Stimulated activated CD4-positive, alpha-beta T cell treated with anti-CD3 and anti-CD28 coated beads, Interleukin-1b, Interleukin-23, amount 100 ng/mL, for 48 hours (primary cell): ENCODE results near the gene RTN4RL2.
A peak's percentile ranks its signal among the peaks of the same experiment; 100 is the strongest.
"Not testable (repeated sequence)": the region's sequence is repeated elsewhere in the genome, so short reads cannot be mapped to it uniquely, and the experiment has no call there.

Source experiments
- DNase-seq: peaks from one replicate; pipeline ENCODE4 v3.0.0-alpha.2; 2020

The RTN4RL2 gene

DNA sequence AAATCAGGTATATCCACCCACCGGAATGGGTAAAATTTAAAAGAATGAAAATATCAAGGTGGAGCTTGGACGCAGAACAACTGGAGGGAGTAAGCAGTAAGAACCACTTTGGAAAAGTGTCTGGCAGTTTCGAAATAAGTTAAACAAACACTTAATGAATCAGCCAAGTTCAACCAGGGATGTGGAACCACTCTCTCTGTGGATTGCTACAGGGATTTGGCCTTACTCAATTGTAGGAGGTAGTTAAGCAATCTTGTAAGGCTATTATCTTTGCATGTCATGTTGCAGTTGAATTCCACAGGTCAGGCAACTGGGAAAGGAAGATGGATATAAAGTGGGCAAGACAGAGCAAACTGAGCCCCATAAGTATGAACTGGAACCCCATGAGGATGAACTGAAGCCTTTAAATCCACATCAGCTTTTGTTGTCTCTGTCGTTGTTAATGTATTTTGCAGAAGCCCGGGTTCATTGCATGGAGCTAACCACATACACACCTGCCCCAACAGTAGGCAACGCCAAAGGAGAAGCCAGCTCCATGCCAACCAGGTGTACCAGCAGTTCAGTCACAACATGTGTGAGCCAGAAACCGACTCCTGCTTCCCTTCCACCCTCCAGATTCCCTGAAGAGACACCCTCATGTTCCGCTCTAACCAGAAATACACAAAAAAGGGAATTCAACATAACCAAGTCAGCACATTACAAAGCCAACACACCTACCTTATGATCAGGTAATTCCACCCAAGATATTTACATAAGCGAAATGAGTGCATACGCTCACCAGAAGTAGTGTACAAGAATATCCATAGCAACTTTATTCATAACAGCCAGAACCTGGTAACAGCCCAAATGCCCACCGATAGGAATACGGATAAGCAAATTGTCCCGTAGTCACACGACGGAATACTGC is 25.4 kb upstream of the RTN4RL2 start:
- DNase-seq, result no peak

- DNase-seq, result no peak
Measured at GRCh38 chr11:57436031-57436430, 24.3 kb upstream of the RTN4RL2 start.

DNA sequence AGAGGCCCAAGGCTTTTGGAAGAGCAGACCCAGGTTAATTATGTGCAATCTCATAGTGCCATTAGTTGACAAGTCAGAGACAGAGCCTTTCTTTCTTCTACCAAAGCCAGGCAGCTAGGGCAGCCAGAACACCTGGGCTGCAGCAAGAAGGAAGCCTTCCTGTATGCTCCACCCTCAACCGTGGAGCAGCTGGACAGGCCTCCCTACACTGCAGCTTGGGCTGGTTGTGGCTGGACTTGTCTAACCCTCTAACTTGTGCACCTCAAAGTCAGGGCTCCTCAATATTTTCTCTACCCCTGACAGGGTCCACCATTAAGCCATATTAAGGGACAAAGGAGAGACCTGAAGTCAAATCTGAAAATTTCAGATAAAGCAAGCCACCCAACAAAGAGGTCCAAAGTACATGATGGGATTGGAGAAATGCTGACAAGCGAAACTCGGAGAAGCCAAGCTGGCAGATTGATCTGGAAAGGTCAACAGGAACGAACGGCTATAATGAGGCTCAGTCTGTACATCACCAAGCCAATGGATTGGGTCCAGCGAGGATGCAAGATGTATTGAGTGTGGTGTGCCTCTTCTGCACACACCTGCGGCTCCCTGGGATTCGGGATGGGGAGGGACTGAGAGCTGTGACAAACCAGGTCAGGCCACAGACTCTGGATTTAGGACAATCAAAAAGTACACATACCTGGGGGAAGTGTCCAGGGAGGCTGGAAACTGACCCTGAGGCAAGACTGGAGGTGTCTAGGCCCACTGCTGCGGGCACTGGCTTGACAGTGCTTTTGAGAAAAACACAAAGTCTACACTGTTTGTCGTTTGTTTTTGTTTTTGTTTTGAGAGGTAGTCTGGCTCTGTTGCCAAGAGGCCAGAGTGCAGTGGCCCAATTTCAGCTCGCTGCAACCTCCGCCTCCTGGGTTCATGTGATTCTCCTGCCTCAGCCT is 21.7 kb upstream of the RTN4RL2 start:
- DNase-seq, result no peak

GRCh38 chr11:57439786-57440185 is 20.5 kb upstream of the RTN4RL2 start:
- DNase-seq, result no peak

- DNase-seq, result no peak
Measured at GRCh38 chr11:57440744-57441414, 19.4 kb upstream of the RTN4RL2 start.

- no peak for DNase-seq
Measured at GRCh38 chr11:57444362-57445121, 15.8 kb upstream of the RTN4RL2 start.

DNA sequence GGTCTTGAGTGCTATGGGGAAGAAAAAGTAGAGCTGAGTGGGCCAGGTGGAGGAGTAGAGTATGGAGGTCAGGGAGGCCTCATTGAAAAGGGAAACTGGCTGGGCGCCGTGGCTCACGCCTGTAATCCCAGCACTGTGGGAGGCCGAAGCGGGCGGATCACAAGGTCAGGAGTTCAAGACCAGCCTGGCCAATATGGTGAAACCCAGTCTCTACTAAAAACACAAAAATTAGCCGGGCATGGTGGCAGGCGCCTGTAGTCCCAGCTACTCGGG is 15.3 kb upstream of the RTN4RL2 start:
- not testable (repeated sequence) for DNase-seq

DNA sequence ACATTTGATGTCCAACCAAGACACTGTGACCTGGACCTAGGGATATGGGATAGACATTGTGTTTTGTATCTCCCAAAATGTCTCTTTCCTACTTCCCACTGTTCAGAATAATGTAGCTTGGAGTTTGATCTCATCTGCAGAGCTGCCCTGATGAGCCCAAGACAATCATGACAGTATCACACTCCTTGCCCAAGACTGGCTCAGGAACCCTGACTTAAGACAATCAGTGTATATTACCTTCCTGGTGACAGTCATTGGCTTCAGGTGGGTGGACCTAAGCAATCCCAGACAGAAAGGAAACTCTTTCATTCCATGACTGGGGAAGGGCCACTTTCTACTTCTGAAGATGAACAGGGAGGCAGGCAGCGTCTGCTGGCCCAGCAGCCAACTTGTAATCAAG is 14.3 kb upstream of the RTN4RL2 start:
- no peak for DNase-seq

- DNase-seq, result no peak
Measured at GRCh38 chr11:57453543-57454177, 6.7 kb upstream of the RTN4RL2 start.

GRCh38 chr11:57456960-57457642 is 3.2 kb upstream of the RTN4RL2 start:
- peak; percentile 73 for DNase-seq

- no peak for DNase-seq
Measured at GRCh38 chr11:57457643-57458023, 2.7 kb upstream of the RTN4RL2 start.

- no peak for DNase-seq
Measured at GRCh38 chr11:57458060-57458409, 2.3 kb upstream of the RTN4RL2 start.

DNA sequence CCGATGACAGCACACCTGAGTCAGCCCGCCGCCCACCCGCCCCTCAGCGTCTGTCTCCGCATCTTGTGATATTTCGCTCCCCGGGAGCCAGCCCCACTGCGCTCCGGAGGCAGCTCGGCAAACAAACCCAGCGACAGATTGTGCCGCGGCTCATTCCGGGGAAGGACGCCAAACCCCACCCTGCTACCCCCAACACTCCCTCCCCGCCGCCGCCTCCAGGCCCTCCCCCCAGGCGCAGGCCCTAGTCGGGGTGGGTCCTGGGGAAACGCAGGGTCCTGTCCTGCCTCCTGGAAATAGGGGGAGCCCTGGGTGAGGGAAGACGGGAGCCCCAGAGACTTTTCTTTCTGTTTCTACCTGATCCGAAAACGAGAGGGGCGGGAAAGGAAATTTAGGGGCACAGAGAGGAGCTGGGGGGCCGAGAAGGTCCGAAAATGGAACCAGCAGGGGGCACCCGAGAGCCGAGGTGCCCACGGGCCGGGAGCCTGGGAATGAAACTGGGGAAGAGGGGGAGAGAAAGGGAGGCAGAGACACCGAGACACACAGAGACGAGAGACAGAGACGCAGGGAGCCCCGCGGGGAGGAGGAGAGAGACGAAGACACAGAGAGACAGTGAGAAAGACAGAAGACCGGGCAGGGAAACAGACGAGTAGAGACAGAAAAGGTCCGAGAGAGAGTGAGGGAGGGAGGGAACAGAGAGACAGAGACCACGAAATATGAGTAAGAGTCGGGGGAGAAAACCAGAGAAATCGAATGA is 1.7 kb upstream of the RTN4RL2 start:
- DNase-seq, result peak; percentile 53

DNA sequence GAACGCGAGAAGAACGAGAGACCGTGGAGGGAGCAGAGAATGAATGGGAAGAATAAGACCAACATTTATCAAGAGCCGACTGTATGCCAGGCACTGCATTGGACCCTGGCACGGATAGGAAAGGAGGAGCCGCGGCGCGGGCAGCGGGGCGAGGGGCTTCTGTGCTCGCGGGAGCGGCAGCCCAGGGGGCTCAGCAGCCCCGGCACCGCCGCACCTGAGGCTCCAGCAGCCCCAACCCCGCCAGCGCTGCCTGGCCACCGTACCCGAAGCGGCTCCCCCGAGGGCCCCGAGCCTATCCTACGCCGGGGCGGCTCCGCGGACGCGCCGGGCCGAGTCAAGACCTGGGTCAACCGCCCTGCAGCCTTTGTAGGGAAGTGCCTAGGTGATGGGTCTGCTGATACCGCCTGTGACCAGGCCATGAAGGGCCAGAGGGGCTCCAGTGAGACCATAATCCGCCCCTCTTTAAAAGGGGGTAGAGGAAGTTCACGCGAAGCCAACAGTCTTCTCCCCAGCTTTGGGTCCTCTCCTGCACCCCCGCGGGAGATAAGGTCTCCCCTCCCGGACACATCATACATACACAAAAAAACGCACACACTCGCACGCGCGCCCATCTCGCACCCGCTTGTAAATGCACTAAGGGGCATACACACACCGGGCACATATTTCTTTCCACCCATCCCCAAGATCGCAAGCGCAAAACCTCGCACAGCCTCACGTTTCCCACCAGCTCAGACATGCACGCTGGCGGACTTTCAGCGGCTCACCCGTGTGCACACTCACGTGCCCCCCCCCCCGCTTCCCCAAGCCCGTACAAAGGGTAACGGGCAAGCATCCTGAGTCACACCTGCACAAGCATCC is 935 bp upstream of the RTN4RL2 start:
- peak; percentile 18 for DNase-seq

DNA sequence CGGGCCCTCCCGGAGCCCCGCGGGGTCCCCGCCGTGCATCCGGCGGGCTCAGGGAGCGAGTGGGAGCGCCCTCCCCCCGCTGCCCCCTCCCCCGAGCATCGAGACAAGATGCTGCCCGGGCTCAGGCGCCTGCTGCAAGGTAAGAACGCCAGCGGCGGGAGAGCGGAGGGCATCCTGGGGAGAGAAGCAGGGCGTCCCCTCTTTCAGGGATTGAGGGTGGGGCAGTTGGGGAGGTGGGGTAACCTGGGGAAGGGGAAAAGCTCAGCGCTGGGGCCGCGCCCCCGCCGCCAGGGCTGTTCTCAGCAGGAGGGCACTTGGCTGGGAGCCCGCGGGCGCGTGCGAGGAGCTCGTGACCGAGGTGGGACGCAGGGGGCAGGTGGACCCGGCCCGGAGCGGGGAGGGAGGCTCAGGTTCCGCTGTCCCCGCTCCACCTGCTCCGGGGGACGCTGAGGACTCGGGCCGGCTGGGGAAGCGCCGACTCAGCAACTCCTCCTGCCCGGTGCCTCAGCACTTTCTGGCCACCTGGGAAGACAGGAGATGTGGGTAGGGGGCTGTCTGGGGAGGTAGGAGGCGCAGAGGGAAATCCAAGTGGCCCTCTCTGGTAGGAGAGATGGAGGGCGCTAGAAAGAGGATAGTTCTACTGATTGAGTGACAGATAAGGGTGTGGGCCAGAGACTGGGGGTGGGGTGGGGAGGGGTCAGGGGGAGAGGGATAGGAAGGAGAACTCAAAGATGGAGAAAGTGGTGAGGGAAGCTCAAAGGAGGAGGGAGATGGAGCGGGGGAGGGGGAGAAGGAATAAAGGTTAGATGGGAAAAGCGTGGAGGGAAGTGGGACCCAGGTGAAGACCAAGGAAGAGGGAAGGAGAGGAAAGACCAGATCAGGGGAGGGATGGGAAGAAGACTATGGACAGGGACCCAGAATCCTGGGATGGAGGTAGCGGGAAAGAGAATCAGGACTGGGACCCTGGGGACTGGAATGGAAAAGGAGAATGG is 726 bp downstream of the RTN4RL2 start:
- no peak for DNase-seq

DNA sequence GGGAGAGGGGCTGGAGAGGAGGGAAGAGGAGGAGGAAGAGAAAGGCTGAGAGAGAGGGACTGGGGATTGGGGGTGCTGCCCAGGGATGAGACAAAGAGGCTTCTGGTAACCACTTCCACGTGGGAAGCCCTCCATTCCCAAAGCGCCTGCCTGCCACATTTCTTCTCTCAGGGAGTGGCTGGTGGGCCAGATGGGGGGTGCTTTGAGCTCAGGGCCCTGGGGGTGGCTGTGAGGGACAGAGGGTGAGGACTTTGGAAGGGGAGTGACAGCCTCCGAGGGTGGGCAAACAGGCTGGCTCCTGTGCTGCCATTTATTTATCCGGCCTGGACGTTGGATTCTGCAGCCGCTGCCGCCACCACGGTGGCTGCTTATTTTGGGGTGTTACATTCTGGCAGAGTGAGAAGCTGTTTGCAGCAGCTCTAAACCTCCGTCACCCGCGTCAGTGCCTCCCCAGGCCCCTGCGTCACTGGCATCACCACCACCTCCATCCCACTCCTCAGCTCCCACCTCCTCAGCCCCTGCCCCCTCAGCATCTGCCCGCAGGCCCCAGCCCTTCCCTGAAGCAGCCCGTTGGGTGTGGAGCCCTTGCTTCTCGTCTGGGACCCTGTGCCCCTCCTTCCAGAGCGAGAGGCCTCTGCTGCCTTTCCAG is 1.6 kb downstream of the RTN4RL2 start:
- DNase-seq, result no peak

DNA sequence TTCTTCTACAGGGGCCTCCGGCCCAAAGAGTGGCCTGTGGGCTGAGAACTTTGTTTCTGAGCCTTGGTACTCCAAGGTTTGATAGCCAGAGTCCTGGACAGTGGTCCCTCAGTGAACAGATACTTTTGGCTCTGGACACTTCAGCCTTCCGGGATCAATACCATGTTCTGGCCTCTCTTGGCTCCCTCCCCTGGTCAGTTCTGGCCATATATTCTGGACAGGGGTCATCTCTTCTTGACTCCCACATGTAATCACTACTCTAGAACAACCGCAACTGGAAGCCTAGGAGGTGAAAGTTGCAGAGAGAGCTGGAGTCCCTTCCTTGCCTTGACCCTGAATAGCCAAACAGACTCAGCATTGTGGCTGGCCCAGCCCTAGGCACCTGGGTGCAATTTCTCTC is 2.3 kb downstream of the RTN4RL2 start:
- DNase-seq, result no peak
